ENCODE data around the gene ST3GAL6.

DNA sequence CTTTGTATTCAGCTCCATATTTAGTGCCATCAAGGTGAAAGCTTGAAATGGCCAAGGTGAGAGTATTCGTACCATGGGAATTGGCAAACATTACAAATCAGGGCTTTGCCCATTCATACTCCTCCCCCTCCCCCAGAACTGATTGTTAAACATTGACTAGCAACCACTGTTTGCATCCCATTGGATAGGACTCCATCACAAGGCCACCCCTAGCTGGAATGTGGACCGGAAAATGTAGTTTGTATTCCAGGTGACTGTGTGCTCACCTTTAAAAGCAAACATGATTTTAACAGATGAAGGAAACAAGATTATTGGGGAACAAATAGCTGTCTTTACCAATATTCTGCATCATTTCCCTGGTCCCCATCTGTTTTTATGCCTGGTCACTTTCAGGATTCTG is 14.1 kb downstream of the ST3GAL6 start:
- TF ChIP-seq, protein P1, sequence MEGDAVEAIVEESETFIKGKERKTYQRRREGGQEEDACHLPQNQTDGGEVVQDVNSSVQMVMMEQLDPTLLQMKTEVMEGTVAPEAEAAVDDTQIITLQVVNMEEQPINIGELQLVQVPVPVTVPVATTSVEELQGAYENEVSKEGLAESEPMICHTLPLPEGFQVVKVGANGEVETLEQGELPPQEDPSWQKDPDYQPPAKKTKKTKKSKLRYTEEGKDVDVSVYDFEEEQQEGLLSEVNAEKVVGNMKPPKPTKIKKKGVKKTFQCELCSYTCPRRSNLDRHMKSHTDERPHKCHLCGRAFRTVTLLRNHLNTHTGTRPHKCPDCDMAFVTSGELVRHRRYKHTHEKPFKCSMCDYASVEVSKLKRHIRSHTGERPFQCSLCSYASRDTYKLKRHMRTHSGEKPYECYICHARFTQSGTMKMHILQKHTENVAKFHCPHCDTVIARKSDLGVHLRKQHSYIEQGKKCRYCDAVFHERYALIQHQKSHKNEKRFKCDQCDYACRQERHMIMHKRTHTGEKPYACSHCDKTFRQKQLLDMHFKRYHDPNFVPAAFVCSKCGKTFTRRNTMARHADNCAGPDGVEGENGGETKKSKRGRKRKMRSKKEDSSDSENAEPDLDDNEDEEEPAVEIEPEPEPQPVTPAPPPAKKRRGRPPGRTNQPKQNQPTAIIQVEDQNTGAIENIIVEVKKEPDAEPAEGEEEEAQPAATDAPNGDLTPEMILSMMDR (IDR thresholded peaks at IDR 0.05), result no peak
- no peak for TF ChIP-seq EZH2 (IDR thresholded peaks at IDR 0.05; ENCODE audit: borderline replicate concordance, insufficient read depth, low read depth, low read length, poor library complexity, severe bottlenecking)
